Measurements from ENCODE around the gene SNRPA. TPM values are rescaled to one million over a fixed set of nuclear protein-coding genes. Genes with fewer than 3 reads are reported as not detected.
"Not testable (repeated sequence)": the region's sequence is repeated elsewhere in the genome, so short reads cannot be mapped to it uniquely, and the experiment has no call there.

The SNRPA gene
- polyA plus RNA-seq, 12 donors: 50.0 to 117 (median 66.6) TPM; not detected in 1

DNA sequence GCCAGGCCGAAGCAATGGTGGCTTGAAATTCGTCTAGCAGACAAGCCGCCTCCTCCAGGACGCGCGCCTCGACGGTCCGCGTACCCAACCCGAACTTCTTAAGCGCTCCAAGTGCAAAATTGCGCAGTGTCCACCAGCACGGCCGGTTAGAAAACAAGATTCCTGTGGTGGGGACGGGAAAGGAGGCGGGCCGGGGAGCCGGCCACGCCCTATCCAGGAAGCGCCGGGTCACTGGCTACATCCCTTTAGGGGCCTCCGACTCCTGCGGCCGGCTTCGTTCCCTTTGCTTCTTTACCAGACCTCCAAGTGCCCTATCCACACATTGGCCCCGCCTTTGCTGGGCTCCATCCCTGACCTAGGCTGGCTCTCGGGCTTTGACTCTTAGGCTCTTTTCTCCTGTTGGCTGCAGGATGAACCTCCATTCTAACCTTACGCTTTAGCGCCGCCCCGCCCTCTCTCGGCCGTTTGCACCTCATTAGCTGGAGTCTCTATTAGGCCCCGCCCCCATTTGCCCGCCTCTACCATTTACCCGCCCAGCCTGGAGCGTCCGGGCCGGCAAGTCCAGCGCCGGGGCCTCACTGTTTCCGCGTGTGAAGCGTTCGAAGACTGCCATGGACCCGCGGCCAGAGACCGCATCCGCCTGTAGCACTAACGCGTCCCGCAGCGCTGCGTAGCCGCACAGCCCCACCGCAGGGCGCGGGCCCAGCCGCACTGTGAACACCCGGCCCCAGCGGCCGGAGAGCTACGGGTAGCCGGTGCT, 59.8 kb downstream of the SNRPA start:
- peak; percentile 69 for DNase-seq

DNA sequence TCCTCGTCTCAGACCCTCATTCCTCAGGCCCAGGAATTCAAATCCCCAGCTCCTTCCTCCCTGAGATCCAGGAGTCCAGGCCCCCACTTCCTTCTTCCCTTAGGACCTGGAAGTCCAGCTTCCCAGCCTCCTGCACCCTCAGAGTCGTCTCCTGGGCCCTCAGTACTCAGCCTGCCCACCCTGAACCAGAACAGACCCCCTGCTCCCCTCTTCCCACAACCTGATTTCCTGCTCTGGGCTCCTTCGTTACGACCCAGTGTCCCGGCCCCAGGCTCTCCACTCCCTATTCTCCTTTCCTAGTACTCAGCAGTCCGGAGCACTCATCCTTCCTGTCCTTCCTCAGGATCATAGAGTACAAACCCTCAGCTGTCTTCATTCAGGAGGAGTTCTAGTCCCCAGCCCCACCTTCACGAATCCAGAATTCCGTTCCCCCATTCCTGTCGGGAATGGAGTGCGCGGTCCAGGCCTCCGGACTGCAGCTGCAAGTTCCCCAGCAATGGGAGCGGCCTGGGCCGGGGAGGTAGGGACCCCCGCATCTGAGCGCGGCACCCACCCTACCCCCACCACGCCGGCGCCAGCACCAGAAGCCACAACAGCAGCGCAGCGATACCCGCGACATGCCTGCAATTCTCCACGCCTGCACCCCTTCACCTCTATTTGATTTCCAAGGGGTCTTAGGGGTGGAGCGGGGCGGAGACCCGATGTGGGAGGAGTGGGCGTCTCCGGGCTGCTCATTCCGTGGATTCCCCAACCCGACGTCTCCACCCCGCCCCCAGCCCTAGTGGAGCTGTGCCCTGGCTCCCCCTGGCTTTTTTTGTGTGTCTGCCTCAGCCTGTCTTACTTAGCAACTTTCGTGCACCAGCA, 60.7 kb downstream of the SNRPA start:
- no peak for DNase-seq

DNA sequence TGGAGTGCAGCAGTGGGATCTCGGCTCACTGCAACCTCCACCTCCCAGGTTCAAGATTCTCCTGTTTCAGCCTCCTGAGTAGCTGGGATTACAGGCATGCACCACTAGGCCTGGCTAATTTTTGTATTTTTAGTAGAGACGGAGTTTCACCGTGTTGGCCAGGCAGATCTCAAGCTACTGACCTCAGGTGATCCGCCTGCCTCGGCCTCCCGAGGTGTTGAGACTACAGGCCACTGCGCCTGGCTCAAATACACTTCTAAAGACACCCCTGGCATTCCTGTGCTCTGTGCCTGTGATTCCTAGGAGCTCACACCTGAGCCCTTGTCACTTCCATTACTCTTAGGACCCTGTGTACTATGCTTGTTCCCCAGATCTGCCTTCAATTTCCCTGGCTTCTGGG, 61.6 kb downstream of the SNRPA start:
- not testable (repeated sequence) for DNase-seq

DNA sequence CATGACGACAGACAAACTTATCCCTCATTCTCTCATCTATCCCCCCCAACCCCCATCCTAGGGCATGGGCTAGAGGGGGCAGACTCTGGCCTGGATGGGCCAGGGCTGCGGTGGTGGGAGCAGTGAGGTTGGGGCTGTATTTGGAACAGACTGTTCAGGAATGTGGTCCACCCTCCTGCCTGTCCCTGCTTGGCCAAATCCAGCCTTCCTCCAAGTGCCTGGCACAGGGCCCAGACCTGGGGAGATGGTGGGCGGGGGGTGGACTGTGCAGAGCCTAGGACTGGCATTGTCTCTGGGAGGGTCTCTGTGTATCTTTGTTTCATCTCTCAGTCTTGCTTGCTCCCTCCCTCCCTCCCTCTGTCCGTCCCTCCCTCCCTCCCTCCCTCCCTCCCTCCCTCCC, 62.2 kb downstream of the SNRPA start:
- DNase-seq: no peak

Other genes with a start within 250 kb of the SNRPA start
- gene SHKBP1, start 174.3 kb upstream of the SNRPA start, polyA plus RNA-seq (ENCODE audit: insufficient read length in 12 of 12): 100 to 1,000 TPM in 1 of 12 donors, 10 to 100 TPM in 10, not detected in 1; 12.8 to 160 (median 19.1) TPM
- gene LTBP4, start 149.8 kb upstream of the SNRPA start, polyA plus RNA-seq (ENCODE audit: insufficient read length in 12 of 12): 100 to 1,000 TPM in 11 of 12 donors, not detected in 1; 146 to 328 (median 194) TPM
- gene NUMBL, start 60.6 kb upstream of the SNRPA start, polyA plus RNA-seq (ENCODE audit: insufficient read length in 12 of 12): 100 to 1,000 TPM in 1 of 12 donors, 10 to 100 TPM in 11; 19.9 to 119 (median 26.9) TPM
- 10 to 100 TPM in 11 of 12 donors, not detected in 1; 14.4 to 33.9 (median 18.4) TPM for gene COQ8B, start 34.3 kb upstream of the SNRPA start, polyA plus RNA-seq (ENCODE audit: insufficient read length in 12 of 12)
- gene ITPKC, start 34.1 kb upstream of the SNRPA start, polyA plus RNA-seq (ENCODE audit: insufficient read length in 12 of 12): 10 to 100 TPM in 4 of 12 donors, 1 to 10 TPM in 7, not detected in 1; 7.6 to 12.2 (median 9.3) TPM
- gene ACTMAP, start 726 bp upstream of the SNRPA start, polyA plus RNA-seq (ENCODE audit: insufficient read length in 12 of 12): 10 to 100 TPM in 4 of 12 donors, 1 to 10 TPM in 7, not detected in 1; 6.3 to 12.1 (median 8.6) TPM
- 1 to 10 TPM in 9 of 12 donors, not detected in 3; 1.2 to 3.3 (median 1.6) TPM for gene MIA, start 24.3 kb downstream of the SNRPA start, polyA plus RNA-seq (ENCODE audit: insufficient read length in 12 of 12)
- gene RAB4B, start 27.0 kb downstream of the SNRPA start, polyA plus RNA-seq (ENCODE audit: insufficient read length in 12 of 12): 10 to 100 TPM in 1 of 12 donors, 1 to 10 TPM in 9, not detected in 2; 6.3 to 10.5 (median 8.3) TPM
- 10 to 100 TPM in 11 of 12 donors, not detected in 1; 28.2 to 82.8 (median 41.5) TPM for gene EGLN2, start 48.0 kb downstream of the SNRPA start, polyA plus RNA-seq (ENCODE audit: insufficient read length in 12 of 12)
- under 1 TPM in 3 of 12 donors, not detected in 9; 0.18 to 0.47 (median 0.21) TPM for gene CYP2A6, start 99.2 kb downstream of the SNRPA start, polyA plus RNA-seq (ENCODE audit: insufficient read length in 12 of 12)
- under 1 TPM in 4 of 12 donors, not detected in 8; 0.15 to 0.39 (median 0.25) TPM for gene CYP2A7, start 131.0 kb downstream of the SNRPA start, polyA plus RNA-seq (ENCODE audit: insufficient read length in 12 of 12)
- under 1 TPM in 2 of 12 donors, not detected in 10; 0.09 TPM for gene CYP2B6, start 240.1 kb downstream of the SNRPA start, polyA plus RNA-seq (ENCODE audit: insufficient read length in 12 of 12)

Data from muscle of arm (tissue), 12 donors.